Measurements from ENCODE around the gene THOP1.
A peak's percentile ranks its signal among the peaks of the same experiment; 100 is the strongest.
"Not testable (repeated sequence)": the region's sequence is repeated elsewhere in the genome, so short reads cannot be mapped to it uniquely, and the experiment has no call there.

The THOP1 gene

DNA sequence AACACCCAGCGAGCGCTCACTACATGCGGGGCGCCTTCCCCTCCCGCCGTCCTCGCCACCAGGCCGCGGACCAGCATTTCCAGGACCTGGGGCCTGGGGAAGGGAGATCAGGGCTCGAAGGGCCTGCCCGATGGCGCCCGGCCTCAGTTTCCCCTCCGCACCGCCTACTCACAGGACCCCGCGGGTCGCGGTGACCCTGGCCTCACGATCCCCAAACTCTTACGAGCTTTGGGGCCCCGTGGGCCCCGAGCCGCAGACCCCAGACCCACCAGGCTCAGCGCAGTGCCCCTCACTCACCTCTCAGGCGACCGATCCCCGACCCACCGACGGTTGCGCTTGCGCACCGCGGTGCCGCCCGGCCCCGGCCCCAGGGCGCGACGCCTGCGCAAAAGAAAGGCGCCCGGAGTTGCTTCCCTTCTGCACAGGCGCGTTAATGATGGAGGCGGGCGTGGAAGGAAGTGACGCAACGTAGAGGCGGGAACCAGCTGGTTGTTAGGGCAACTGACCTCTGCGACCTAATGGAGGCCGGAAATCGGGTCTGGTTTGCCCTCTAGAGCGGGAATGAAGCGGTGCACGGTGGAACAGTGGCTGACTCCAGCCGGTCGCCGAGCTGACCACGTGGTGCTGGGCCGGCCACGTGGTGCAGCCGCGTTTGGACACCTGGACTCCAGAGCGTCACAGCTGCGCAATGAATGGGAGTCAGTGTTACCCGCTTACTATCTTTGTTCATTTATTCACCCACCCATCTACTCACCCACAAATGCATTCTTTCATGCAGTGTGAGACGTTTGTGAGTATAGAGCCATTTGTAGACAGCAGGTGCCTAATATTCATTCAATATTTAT is 2.1 kb upstream of the THOP1 start, which contains the start of gene SGTA:
Gene SGTA (minus strand): TSS at position 338 of the 845 bp plus-strand sequence. CDS start 14,205 bp downstream, outside the sequence.
- DNase-seq (ENCODE audit: low spot score), result peak; percentile 97

DNA sequence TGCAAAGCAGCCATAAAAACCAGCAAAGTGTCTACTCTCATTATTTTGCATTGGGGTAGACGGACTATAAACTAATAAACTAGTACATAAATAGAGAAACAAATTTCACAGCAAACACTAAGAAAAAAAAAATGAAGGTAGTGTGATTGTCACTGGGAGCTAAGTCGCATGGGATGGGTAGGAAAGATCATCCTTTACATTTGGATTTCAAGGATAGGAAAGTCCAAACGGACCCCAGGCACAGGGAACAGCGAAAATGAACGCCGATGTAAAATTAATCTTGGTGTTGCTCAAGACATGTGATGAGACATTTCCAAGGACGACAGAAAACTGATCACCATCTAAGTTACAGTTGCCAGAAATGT is 1.5 kb upstream of the THOP1 start:
- no peak for DNase-seq (ENCODE audit: low spot score)

DNA sequence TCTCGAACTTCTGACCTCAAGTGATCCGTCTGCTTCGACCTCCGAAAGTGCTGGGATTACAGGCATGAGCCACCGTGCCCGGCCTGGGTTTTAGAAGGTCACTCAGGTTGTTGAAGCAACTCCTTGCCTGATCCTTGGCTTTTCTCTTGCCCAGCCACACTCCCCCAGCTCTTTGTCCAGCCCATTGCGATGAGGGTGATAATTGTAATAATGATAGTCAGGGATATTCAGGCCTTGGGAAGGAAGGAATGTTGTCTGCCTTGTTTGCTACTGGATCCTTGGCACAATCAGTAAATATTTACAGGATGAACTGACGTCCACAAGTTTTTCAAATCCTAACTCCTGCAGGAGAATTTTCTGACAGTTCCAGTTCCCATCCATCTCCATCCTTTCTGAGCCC is 1.8 kb downstream of the THOP1 start:
- no peak for DNase-seq (ENCODE audit: low spot score)

DNA sequence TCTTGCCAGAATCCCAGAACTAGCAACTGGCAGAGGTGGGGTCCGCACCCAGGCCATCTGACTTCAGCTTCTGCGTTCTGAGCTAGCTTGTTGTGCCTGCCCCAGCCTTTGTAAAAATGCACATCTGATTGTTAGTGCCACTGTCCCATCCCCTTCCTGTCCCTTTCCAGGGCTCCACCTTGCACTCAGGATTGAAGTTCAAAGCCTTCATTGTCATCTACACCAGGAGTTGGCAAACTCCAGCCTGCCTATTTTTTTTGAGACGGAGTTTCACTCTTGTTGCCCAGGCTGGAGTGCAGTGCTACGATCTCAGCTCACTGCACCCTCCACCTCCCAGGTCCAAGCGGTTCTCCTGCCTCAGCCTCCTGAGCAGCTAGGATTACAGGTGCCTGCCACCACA is 2.9 kb downstream of the THOP1 start:
- DNase-seq (ENCODE audit: low spot score), result no peak

DNA sequence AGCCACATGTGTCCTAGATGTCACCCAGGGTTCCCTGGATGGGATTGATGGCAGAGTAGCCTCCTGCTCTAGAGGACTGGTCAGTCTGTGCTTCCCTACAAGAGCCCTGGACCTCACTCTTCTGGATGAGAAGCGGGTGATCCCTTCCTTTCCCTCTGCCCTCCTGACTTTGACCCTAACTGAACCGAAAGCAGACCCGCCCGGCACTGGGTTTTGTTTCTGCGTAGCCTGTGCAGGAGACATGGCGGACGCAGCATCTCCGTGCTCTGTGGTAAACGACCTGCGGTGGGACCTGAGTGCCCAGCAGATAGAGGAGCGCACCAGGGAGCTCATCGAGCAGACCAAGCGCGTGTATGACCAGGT is 4.9 kb downstream of the THOP1 start:
- no peak for DNase-seq (ENCODE audit: low spot score)

DNA sequence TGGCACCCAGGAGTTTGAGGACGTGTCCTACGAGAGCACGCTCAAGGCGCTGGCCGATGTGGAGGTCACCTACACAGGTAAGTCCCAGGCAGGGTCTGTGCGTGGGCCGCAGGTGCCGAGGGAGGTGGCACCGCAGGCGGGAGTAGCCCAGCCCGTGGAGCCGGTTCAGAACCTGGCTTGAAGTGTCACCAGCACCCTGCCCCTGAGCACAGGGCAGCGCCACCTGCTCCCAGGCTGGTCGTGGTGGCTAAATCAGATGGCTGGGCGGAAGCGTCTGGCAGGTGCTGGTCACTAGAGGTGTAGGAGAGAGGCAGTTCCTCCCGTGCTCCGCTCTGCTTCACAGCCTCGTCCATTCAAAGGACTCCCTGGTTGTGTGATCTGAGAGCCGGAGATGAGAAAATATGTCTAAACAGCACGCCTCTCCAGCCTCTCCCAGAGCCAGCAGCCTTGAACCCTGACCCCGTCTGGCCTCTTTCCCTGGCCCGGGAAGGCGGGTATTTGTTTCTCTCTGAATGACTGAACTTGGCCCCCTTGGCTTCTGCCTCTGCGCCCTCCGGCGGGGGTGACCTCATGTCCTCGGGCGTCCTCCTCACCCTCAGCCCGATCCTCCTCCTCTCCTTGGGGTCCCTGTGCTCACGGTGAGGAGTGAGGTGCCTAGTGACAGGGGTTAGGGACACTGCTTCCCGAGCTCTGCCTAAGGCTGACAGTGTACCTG is 5.4 kb downstream of the THOP1 start:
- DNase-seq (ENCODE audit: low spot score), result no peak

DNA sequence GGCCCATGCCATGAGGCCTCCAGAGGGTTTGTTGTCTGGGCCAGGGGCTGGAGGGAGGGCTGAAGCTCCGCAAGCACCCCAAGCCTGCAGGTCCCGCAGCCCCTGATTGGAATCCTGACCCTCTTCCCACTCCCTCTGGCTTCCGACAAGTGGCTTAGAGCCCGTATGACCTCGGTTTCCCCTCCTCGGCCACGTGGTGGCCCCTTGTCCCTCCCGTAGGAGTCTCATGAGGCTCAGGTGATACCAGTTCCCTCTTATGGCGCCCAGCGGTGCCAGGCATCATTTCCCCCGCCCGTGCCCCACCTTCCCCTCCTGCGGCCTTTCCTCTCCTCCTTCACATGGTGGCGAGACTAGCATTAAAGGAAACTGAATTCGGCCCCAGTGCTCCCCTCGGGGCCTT is 6.1 kb downstream of the THOP1 start:
- no peak for DNase-seq (ENCODE audit: low spot score)

DNA sequence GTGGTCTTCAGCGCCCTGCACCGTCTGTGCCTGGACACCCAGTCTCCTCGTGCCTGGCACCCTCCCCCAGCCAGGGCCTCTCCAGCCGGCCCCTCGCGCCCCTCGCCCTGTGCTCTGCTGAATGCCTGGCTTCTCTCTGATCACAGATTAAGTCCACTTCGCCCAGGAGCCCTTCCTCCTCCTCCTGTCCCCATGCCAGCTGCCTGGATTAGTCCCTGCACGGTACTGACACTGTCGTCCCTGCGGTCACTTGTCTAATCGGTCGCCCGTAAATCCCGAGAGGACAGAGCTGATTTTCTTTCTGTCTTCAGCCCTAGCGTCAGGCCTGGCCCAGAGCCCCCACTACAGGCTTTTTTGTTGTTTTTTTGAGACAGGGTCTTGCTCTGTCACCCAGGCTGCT is 6.6 kb downstream of the THOP1 start:
- DNase-seq (ENCODE audit: low spot score), result no peak

DNA sequence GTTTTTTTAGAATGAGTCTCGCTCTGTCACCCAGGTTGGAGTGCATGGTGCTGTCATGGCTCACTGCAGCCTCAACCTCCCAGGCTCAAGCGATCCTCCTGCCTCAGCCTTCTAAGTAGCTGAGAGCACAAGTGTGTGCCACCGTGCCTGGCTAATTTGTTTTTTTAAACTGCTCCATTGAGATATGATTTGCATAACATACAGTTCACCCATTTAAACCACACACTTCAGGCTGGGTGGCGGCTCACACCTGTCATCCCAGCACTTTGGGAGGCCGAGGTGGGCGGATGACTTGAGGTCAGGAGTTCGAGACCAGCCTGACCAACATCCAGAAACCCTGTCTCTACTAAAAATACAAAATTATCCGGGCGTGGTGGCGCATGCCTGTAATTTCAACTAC is 7.4 kb downstream of the THOP1 start:
- DNase-seq (ENCODE audit: low spot score), result not testable (repeated sequence)

DNA sequence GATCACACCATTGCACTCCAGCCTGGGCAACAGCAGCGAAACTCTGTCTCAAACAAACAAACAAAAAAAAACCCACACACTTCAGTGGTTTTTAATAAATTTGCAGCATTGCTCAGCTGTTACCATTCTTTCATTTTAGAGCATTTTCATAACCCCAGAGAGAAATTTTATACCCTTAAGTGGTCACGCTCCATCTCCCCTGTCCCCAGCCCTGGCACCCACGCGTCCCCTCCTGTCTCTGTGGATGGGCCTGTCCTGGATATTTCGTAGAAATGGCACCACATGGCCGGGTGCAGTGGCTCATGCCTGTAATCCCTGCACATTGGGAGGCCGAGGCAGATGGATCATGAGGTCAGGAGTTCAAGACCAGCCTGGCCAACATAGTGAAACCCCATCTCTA is 7.8 kb downstream of the THOP1 start:
- DNase-seq (ENCODE audit: low spot score), result no peak

DNA sequence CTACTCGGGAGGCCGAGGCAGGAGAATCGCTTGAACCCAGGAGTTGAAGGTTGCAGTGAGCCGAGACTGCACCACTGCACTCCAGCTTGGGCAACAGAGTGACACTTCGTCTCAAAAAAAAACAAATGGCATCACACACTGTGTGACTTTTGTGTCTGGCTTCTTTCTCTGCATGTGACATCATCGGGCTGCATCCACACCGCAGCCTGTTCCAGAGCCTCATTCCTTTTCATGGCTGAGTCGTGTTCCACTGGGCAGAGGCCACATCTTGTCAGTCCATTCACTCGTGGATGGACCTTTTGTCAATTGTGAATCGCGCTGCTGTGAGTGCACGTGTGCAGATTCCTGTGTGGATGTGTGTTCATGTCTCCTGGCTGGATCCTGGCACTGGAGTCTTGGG is 8.3 kb downstream of the THOP1 start:
- DNase-seq (ENCODE audit: low spot score), result no peak

DNA sequence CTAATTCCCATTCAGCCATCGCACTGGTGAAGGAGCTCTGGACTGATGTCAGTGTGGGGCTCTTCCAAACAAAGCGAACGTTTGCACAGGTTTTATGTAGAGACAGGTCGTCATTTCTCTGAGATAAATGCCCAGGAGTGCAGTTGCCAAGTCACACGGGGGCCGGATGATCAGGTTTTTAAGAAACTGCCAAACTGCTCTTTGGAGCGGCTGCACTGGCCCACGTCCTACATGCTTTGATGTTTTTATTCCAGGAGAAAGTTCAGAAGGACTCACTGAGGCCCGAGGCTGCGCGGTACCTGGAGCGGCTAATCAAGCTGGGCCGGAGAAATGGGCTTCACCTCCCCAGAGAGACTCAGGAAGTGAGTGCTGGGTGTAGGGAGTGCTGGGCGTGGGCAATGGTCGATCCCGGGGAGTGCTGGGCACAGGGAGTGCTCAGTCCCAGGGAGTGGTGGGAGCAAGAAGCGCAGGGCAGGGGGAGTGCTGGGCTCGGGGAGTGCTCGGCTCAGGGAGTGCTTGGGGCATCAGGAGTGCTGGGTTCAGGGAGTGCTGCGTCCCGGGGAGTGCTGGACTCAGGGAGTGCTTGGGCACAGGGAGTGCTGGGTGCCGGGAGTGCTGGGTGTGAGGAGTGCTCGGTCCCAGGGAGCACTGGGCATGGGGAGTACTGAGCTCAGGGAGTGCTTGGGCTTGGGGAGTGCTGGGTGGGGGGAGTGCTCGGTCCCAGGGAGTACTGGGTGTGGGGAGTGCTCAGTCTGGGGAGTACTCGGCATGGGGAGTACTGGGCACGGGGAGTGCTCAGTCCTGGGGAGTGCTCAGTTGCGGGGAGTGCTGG is 10.7 kb downstream of the THOP1 start:
- DNase-seq (ENCODE audit: low spot score), result no peak

DNA sequence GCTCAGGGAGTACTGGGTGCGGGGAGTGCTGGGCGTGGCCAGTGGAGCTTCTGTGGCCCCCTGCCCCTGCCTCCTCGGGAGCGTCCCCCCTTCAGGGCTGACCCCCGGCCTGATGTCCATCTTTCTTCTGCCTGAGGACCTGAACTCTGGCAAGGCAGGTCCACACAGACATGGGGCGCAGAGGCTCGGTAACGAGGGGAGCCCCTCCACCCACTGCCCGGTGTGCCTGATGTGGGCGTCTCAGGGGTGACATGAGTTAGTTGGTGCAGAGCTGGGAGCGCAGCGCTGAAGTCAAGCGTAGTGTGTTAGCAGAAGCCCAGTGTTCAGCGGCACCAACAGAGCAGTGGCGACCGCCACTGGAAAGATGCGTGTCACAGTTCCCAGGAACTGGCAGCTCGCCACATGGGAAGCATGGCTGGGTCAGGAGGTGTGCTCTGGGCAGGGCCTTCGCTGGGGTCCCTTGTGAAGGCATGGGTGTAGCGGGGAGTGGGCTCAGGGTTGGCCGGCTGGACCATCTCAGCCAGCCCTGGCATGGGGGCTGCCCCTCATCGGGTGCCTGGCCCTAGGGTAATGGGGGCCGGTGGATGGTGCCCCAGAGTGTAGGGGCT is 11.5 kb downstream of the THOP1 start:
- DNase-seq (ENCODE audit: low spot score), result no peak

DNA sequence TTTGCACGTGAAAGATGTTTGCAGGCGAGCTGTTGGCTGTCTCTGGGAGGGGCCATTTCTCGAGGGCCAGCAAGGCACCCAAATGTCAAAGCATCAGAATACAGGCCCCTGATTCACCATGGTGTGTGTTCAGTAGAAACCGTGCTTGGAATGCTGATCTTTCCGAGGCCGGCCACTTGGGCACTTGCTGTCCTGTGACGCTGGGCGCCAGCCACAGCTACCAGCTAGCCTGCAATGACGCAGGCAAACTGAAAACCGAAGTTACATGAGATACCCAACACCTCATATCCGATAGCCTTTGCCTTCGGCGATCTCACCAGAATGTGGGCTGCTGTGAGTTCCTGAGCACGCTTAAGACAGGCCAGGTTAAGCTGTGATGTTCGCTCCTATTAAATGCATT is 12.0 kb downstream of the THOP1 start:
- DNase-seq (ENCODE audit: low spot score), result no peak

DNA sequence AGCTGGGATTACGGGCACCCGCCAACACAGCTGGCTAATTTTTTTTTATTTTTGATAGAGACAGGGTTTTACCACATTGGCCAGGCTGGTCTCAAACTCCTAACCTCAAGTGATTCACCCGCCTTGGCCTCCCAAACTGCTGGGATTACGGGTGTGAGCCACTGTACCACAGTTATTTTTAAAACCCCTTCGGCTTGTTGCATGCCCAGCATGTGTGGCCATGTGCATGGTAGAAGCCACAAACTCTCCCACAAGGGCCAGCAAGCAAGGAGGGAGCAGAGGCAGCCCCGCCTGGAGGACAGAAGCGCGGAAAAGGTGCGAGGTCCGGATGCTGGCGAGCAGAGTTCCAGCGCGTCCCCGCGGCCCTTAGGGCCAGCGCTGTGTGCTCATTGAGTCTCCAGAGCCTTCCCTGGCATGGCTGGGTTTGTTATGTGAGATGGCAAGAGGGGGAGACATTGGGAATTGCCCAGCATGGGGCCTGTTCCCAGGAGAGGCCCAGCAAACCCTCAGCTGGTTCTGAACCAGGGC is 12.9 kb downstream of the THOP1 start:
- DNase-seq (ENCODE audit: low spot score), result no peak

DNA sequence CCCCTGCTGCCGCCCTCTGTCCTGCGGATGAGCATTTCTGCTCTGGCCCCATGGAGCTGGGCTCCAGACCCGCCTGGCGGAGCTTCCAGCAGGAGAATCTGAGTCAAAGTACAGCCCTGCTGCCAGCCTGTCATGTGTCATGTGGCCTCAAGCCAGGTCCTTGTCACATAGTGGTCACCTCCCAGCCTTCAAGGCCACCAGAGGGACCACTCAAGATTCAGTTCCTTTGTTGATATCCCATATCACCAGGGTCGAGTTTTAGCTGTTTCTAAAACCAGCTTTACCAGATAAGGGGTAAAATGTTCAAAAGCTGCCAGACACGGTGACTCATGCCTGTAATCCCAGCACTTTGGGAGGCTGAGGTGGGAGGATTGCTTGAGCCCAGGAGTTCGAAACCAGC is 13.4 kb downstream of the THOP1 start:
- no peak for DNase-seq (ENCODE audit: low spot score)

DNA sequence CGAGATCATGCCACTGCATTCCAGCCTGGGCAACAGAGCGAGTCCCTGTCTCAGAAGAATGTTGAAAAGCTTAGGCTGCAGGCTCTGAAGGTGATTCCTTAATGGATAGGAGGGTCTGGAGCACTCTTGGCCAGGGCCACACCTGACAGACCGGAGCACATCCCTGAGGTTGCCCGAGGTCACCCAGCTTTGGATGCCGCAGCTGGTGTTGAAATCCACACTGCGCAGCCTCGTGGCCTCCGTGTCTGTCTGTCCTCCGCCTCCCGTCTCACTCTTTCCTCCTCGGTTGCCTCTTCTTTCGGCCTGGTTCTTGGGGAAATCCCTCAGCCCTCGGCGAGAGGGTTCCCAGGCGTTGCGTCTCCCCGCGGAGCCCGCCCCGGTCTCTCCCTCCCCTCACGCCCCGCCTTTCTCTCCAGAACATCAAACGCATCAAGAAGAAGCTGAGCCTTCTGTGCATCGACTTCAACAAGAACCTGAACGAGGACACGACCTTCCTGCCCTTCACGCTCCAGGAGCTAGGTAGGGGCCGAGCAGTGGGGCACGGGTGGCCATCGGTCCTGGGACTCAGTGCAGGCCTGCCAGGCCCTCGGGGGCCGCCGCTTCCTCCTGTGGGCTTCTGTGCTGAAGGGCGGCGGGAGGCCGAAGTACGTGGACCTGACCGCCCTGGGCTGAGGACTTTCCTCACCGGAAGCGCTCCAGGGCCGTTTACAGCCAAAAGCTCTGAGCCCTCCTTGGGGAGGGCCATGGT is 14.1 kb downstream of the THOP1 start:
- no peak for DNase-seq (ENCODE audit: low spot score)

DNA sequence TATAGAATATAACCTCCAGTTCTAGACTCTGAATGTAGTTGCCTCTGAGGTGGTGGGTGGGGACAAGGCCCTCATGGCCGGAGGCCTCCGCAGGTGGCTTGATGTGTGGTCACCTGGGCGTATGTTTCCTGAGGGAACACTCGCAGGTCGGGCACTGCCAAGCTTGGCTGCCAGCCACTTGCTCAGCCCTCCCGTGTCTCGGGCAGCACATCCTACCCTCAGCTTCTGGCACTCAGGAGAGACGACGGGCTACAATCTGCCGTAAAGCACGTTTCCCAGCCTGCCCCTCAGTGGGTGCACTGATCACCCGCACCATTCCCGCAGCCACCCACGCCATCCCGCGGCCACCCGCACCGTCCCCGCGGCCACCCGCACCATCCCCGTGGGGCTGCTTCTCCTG is 15.2 kb downstream of the THOP1 start:
- DNase-seq (ENCODE audit: low spot score), result no peak

DNA sequence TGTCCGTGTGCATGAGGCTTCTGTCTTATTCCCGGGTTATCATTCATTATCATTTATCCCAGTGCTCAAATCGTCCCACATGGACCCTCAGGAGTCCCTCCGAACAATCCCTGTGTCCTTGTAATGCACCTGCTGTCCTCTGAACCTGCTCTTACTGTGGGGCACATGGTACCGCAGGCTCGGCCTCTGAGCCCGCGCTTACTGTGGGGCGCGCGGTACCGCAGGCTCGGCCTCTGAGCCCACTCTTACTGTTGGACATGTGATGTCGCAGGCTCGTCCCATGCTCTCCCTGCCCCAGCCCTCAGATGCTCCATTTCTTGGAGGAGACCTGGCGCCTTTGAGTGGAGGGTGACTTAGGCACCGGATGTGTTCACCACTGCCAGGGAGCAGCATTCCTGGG is 17.5 kb downstream of the THOP1 start:
- no peak for DNase-seq (ENCODE audit: low spot score)

DNA sequence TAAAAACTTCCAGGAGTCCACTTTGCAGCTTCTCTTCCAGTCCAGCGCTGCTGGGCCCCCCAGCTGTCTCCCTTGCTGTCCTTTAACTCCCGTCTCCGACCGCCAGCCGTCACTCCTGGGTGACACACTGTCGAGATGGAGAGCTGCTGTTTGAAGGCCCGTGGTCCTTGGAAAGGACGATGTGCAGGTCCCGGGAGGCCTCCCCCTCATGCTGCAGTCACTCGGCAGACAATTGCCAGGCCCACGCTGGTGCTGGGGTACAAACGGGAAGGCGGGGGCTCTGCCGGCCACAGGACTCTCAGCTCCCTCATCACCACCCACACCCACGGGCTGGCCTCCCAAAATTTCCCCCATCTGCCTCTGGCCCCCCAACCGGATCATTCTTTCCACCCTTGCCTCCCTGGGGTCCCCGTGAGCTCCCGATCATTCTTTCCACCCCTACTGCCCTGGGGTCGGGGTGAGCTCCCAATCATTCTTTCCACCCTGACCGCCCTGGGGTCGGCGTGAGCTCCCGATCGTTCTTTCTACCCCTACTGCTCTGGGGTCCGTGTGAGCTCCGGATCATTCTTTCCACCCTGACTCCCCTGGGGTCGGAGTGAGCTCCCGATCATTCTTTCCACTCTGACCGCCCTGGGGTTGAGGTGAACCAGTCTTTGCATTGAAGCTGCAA is 18.3 kb downstream of the THOP1 start:
- no peak for DNase-seq (ENCODE audit: low spot score)

Data from CD4-positive, alpha-beta T cell treated with Interleukin-6 at 100 ng/mL for 8 hours (primary cell).